Kidney (tissue), 14 donors: Measurements from ENCODE around the gene IPCEF1. TPM values are rescaled to one million over a fixed set of nuclear protein-coding genes. Genes with fewer than 3 reads are reported as not detected.

Experiments
- DNase-seq, 5 donors: peaks; one replicate each; pipeline ENCODE4 v3.0.0-alpha.2; 2013 to 2020
- FAIRE-seq: peaks from 2 replicates; lab custom pipeline; 2012; peaks lifted over from hg19 to GRCh38; lab: Jason Lieb, UNC
- H3K27ac ChIP-seq, 2 donors: one replicate each; pipeline ENCODE4 v1.7.0; 2013; ENCODE audit warnings: low read depth in 2 of 2, low read length in 2 of 2, inconsistent platforms in 1 of 2
- H3K27me3 ChIP-seq: one replicate; pipeline ENCODE4 v1.7.1; 2013; ENCODE audit warnings: low read length, inconsistent platforms; ENCODE audit not compliant: control insufficient read depth, insufficient read depth
- H3K36me3 ChIP-seq, 3 donors: one replicate each; pipeline versions ENCODE4 v1.7.0 to v1.7.1; 2013; ENCODE audit warnings: low read length in 3 of 3, control low read depth in 1 of 3, inconsistent platforms in 1 of 3; ENCODE audit not compliant: insufficient read depth in 3 of 3, control insufficient read depth in 2 of 3
- H3K4me1 ChIP-seq, 3 donors: one replicate each; pipeline versions ENCODE4 v1.7.0 to v1.7.1; 2013; ENCODE audit warnings: low read length in 3 of 3, inconsistent platforms in 1 of 3, low read depth in 1 of 3; ENCODE audit not compliant: control insufficient read depth in 2 of 3, insufficient read depth in 2 of 3
- H3K4me3 ChIP-seq, 3 donors: one replicate each; pipeline versions ENCODE4 v1.7.0 to v1.8.1; 2013; ENCODE audit warnings: low read length in 3 of 3, control low read depth in 1 of 3, inconsistent platforms in 1 of 3
- H3K9ac ChIP-seq, 3 donors: one replicate each; pipeline versions ENCODE4 v1.7.0 to v1.7.1; 2013; ENCODE audit warnings: low read length in 3 of 3, control low read depth in 1 of 3, inconsistent platforms in 1 of 3
- H3K9me3 ChIP-seq, 3 donors: one replicate each; pipeline versions ENCODE4 v1.7.0 to v1.7.1; 2013; ENCODE audit warnings: low read length in 3 of 3, control low read depth in 1 of 3, inconsistent platforms in 1 of 3; ENCODE audit not compliant: control insufficient read depth in 2 of 3, insufficient read depth in 1 of 3
- CTCF ChIP-seq: IDR thresholded peaks from 3 replicates; pipeline ENCODE4 v1.5.1; 2012; ENCODE audit warnings: mild to moderate bottlenecking, moderate library complexity, borderline replicate concordance; ENCODE audit not compliant: insufficient read depth; ENCODE audit errors: extremely low read depth
- intact Hi-C: fragments of 100-400 bp; cut with DNase I; formaldehyde crosslinking; loops from one replicate; pipeline ENCODE4 v1.11.1; 2022
- polyA plus RNA-seq: library from polyadenylated mRNA; stranded (reverse); fragments of 350-450 nt; fragmentation: Illumina TruSeq; extraction: RNeasy Lipid Tissue Mini Kit (QIAGEN cat#74804); gene quantifications from one replicate; pipeline ENCODE4 v1.2.3, GENCODE V29; 2014; ENCODE audit warnings: low read depth, low replicate concordance; ENCODE audit not compliant: insufficient read depth
- total RNA-seq: library from RNA; stranded (reverse); fragmentation: NEBNext Ultra II Directional; extraction: Animal tissue kit (Norgen Biotek cat#: 25700); gene quantifications from one replicate; pipeline ENCODE4 v1.2.1, GENCODE V29; 2021
- donor health status: control.
- donor health status: control.
- donor health status: control.
- donor health status: control.
- donor health status: control.
- donor health status: DM: yes; HTN: yes; CAD: no.
- donor health status: Normal renal cell carcinoma (clear cell type).

The IPCEF1 gene
- total and polyA plus RNA-seq, 2 donors from 2014 or later, result 2.7 to 25.9 TPM

- H3K4me3 ChIP-seq, result no peak overlapping the region
- no peaks in the 10 kb centered on the region for H3K27me3 ChIP-seq
- H3K36me3 ChIP-seq, result peaks cover 0 to 5% (median 0%) of the 10 kb centered on the region in 3 donors
- H3K4me1 ChIP-seq, result no peaks in the 10 kb centered on the region
- H3K27ac ChIP-seq, result no peak overlapping the region
- DNase-seq, result no peak
- no peaks in the 10 kb centered on the region for H3K9me3 ChIP-seq
- no peak overlapping the region for H3K9ac ChIP-seq
- FAIRE-seq, result no peak
- no peak for TF ChIP-seq CTCF
- intact Hi-C loops, result no loop called here
Observed at GRCh38 chr6:154223296-154223695, 133.3 kb downstream of the IPCEF1 start.

- Histone ChIP-seq H3K27me3 (no peaks in the 10 kb centered on the region), H3K4me1 (no peaks in the 10 kb centered on the region), H3K36me3 (peaks cover 0 to 5% (median 0%) of the 10 kb centered on the region in 3 donors), H3K9me3 (no peaks in the 10 kb centered on the region), H3K4me3 (no peak overlapping the region), H3K9ac (no peak overlapping the region), H3K27ac (no peak overlapping the region)
- intact Hi-C loops, result no loop called here
- DNase-seq (no peak), FAIRE-seq (no peak)
- TF ChIP-seq CTCF, result no peak
Observed at GRCh38 chr6:154222716-154223115, 133.9 kb downstream of the IPCEF1 start.

- no peak for FAIRE-seq
- intact Hi-C loops, result no loop called here
- H3K9me3 ChIP-seq, result no peaks in the 10 kb centered on the region
Observed at GRCh38 chr6:154219250-154219649, 137.4 kb downstream of the IPCEF1 start.

More at GRCh38 chr6:154219250-154219649, 137.4 kb downstream of the IPCEF1 start:
- no peaks in the 10 kb centered on the region for H3K4me1 ChIP-seq
- H3K27me3 ChIP-seq, result no peaks in the 10 kb centered on the region
- H3K9ac ChIP-seq, result no peak overlapping the region
- TF ChIP-seq CTCF, result no peak
- H3K27ac ChIP-seq, result no peak overlapping the region
- no peak overlapping the region for H3K4me3 ChIP-seq
- H3K36me3 ChIP-seq, result peaks cover 0 to 5% (median 0%) of the 10 kb centered on the region in 3 donors
- DNase-seq, result no peak
